ENCODE measurements around the gene SPTBN2. TPM values are rescaled to one million over a fixed set of nuclear protein-coding genes. Genes with fewer than 3 reads are reported as not detected.

Gene SPTBN2
- total and polyA plus RNA-seq, 2 of the 8 experiments (the other 6 are each of a cell fraction or from before 2014, with no cell fraction given): 19.1 to 69.0 TPM

DNA sequence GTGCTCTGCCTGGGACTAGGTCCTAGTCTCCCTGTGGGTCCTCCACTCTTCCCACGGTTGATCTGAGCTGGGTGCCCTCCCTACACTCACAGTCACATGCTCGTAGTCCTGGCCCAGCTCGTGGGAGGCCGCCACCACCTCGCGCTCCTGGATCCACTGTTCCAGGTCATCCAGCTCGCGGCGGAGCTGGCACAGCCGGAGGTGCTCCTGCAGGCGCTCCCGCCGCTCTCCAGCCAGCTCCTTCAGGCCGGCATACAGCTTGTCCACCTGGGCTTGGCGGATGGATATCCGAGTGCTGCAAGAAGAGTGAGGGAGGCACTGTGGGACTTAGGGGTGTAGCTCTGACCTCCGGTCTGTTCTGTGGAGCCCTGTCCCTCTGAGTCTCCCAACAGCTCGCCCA is 36.6 kb downstream of the SPTBN2 start:
- Histone ChIP-seq H2AK5ac (ENCODE audit: low read depth, low read length) (no peak overlapping the region), H3K4me3 (ENCODE audit: extremely low read depth in 1 of 4, insufficient read depth in 2 of 4, low read depth in 3 of 4, low read length in 4 of 4) (no peak overlapping the region), H3K79me1 (ENCODE audit: low read depth, low read length) (no peaks in the 10 kb centered on the region), H3K36me3 (ENCODE audit: control insufficient read depth in 2 of 4, insufficient read depth in 4 of 4, low read length in 3 of 4) (peaks cover 31 to 61% (median 58%) of the 10 kb centered on the region in 4 experiments; a peak in 7 of 8 replicates), H4K8ac (ENCODE audit: extremely low read depth, insufficient read depth, low read length) (no peak overlapping the region), H2BK12ac (ENCODE audit: low read depth, low read length) (no peak overlapping the region), H4K91ac (replicated peaks; ENCODE audit: insufficient read length, low read length) (no peak overlapping the region), H2BK120ac (replicated peaks; ENCODE audit: low read depth, low read length) (no peak overlapping the region), H3K27ac (ENCODE audit: low read depth, low read length) (no peak overlapping the region), H2BK15ac (ENCODE audit: low read length) (no peak overlapping the region), H3K79me2 (ENCODE audit: control insufficient read depth in 1 of 2, insufficient read depth in 2 of 2, low read length in 2 of 2) (no peaks in the 10 kb centered on the region), H2BK20ac (ENCODE audit: low read length) (no peak overlapping the region), H3K23me2 (ENCODE audit: low read depth, low read length) (no peaks in the 10 kb centered on the region), H2AFZ (ENCODE audit: low read length) (no peak overlapping the region), H4K5ac (ENCODE audit: insufficient read length, low read depth, low read length) (no peak overlapping the region), H3K9ac (replicated peaks in 1 of 4; ENCODE audit: extremely low read depth in 1 of 4, low read depth in 3 of 4, low read length in 3 of 4) (no peak overlapping the region), H3K27me3 (replicated peaks in 1 of 4; ENCODE audit: control insufficient read depth in 3 of 4, extremely low read depth in 1 of 4, insufficient read depth in 3 of 4, low read length in 3 of 4) (no peaks in the 10 kb centered on the region), H3K18ac (ENCODE audit: extremely low read depth, low read length) (no peak overlapping the region), H3K4me2 (ENCODE audit: insufficient read depth in 1 of 2, low read depth in 2 of 2, low read length in 2 of 2) (no peak overlapping the region), H3K14ac (ENCODE audit: insufficient read length) (no peak overlapping the region), H3K56ac (replicated peaks; ENCODE audit: insufficient read length, low read depth, low read length) (no peak overlapping the region), H3K9me3 (ENCODE audit: insufficient read depth in 2 of 2, low read depth in 1 of 2, low read length in 1 of 2) (no peaks in the 10 kb centered on the region), H3K23ac (ENCODE audit: insufficient read length) (no peak overlapping the region), H2BK5ac (ENCODE audit: low read depth, low read length) (no peak overlapping the region), H3K4me1 (replicated peaks in 1 of 4; ENCODE audit: control insufficient read depth in 3 of 4, insufficient read depth in 4 of 4, low read length in 3 of 4) (peaks cover 0 to 3% (median 1%) of the 10 kb centered on the region in 4 experiments; a peak in 2 of 7 replicates), H4K20me1 (replicated peaks in 1 of 2; ENCODE audit: control insufficient read depth in 1 of 2, insufficient read depth in 2 of 2, low read length in 2 of 2) (peaks cover 0 to 7% of the 10 kb centered on the region in 2 experiments), H3K4ac (replicated peaks; ENCODE audit: insufficient read length, low read depth, low read length) (no peak overlapping the region)
- CTCF ChIA-PET (ENCODE audit: partially characterized antibody): interaction anchor here (1.4 to 7.5 kb wide), 6 partner anchors 13 to 187 kb away, joined by 3 to 90 read pairs (median 6); partner anchors contain the start of gene RCE1
- 92% methylated on average over 18 of the region's 18 CpGs; no CpG with 5 or more reads in 1 of the 2 experiments for WGBS, 2 experiments (ENCODE audit: extremely low coverage in 1 of 2, insufficient coverage in 1 of 2, insufficient read length in 1 of 2, insufficient replicate concordance in 2 of 2, low coverage in 1 of 2, low lambda C conversion rate in 2 of 2, missing lambda C conversion rate in 1 of 2)
- POLR2A ChIA-PET (ENCODE audit: partially characterized antibody): interaction anchor here (1.0 to 1.6 kb wide), 2 partner anchors 13 to 127 kb away, joined by 3 to 4 read pairs; no protein-coding TSS in a partner anchor
- DNase-seq (ENCODE audit: low read depth in 1 of 2, low spot score in 2 of 2): no peak
- FAIRE-seq: no peak

Data from H1 (cell line).